Activated CD8-positive, alpha-beta T cell treated with anti-CD3 and anti-CD28 coated beads for 36 hours (primary cell): Measurements from ENCODE around the gene SMIM14. TPM values are rescaled to one million over a fixed set of nuclear protein-coding genes. Genes with fewer than 3 reads are reported as not detected.

Source experiments
- ATAC-seq: fragments of 200-7000 bp; cut with Tn5 transposase; one replicate; pipeline ENCODE4 v1.10.0; 2021; ENCODE audit warnings: mild to moderate bottlenecking, moderate library complexity
- CTCF ChIA-PET: fragments of 350-600 bp; sonication (Branson Sonifier 250); formaldehyde crosslinking; loops from one replicate; lab custom pipeline; 2021; ENCODE audit warnings: antibody characterized with exemption; lab: Charles Lee
- POLR2A ChIA-PET: fragments of 350-600 bp; sonication (Branson Sonifier 250); formaldehyde crosslinking; loops from one replicate; lab custom pipeline; 2021; ENCODE audit warnings: antibody characterized with exemption; lab: Charles Lee
- DNase-seq: peaks from one replicate; pipeline ENCODE4 v3.0.0-alpha.2; 2020
- H3K27ac Mint-ChIP-seq: one replicate; pipeline ENCODE4 v1.8.0; 2021; ENCODE audit warnings: mild to moderate bottlenecking, mixed read lengths
- H3K27me3 Mint-ChIP-seq: one replicate; pipeline ENCODE4 v1.8.0; 2021; ENCODE audit warnings: mixed read lengths
- H3K36me3 Mint-ChIP-seq: one replicate; pipeline ENCODE4 v1.8.0; 2021; ENCODE audit warnings: low read depth, mixed read lengths
- H3K4me1 Mint-ChIP-seq: one replicate; pipeline ENCODE4 v1.8.0; 2021; ENCODE audit warnings: low read depth, mixed read lengths
- H3K4me3 Mint-ChIP-seq: one replicate; pipeline ENCODE4 v1.8.0; 2021; ENCODE audit warnings: mild to moderate bottlenecking, moderate library complexity, mixed read lengths
- H3K9me3 Mint-ChIP-seq: one replicate; pipeline ENCODE4 v1.8.0; 2021; ENCODE audit warnings: mixed read lengths
- CTCF ChIP-seq: fragments of 200-600 bp; IDR thresholded peaks from one replicate; pipeline ENCODE4 v1.8.0; 2022; ENCODE audit warnings: antibody characterized with exemption, mild to moderate bottlenecking
- intact Hi-C: fragments of 100-400 bp; cut with micrococcal nuclease; formaldehyde crosslinking; loops from one replicate; pipeline ENCODE4 v1.10.0; 2022
- total RNA-seq, 2 experiments: library from RNA; stranded (reverse); gene quantifications; one replicate each; pipeline ENCODE4 v1.2.3, GENCODE V29; 2021

The SMIM14 gene
- total RNA-seq, 2 experiments from 2014 or later = 0.87 to 2.0 TPM

GRCh38 chr4:39563346-39563847 lies 75.3 kb downstream of the SMIM14 start:
- Mint-ChIP-seq H3K4me3 (no peak overlapping the region), H3K4me1 (peaks cover 2% of the 10 kb centered on the region), H3K9me3 (peaks cover 2% of the 10 kb centered on the region), H3K27ac (no peak overlapping the region), H3K36me3 (peaks cover 8% of the 10 kb centered on the region), H3K27me3 (no peaks in the 10 kb centered on the region)
- intact Hi-C loops = no loop called here
- TF ChIP-seq CTCF = no peak
- ChIA-PET CTCF (interaction anchor here (1.1 kb wide), 1 partner anchor 94 kb away, joined by 3 read pairs; no protein-coding TSS in a partner anchor), POLR2A (no interaction called here)
- ATAC-seq = no peak
- no peak for DNase-seq

GRCh38 chr4:39562792-39563191 lies 75.9 kb downstream of the SMIM14 start:
- no peak for DNase-seq
- ChIA-PET CTCF (interaction anchor here (1.1 kb wide), 1 partner anchor 94 kb away, joined by 3 read pairs; no protein-coding TSS in a partner anchor), POLR2A (no interaction called here)
- no peak for ATAC-seq
- intact Hi-C loops = no loop called here
- TF ChIP-seq CTCF = no peak
- Mint-ChIP-seq H3K36me3 (peaks cover 8% of the 10 kb centered on the region), H3K4me1 (no peaks in the 10 kb centered on the region), H3K27ac (no peak overlapping the region), H3K9me3 (peaks cover 2% of the 10 kb centered on the region), H3K4me3 (no peak overlapping the region), H3K27me3 (no peaks in the 10 kb centered on the region)

- no peak for TF ChIP-seq CTCF
- intact Hi-C loops = no loop called here
Observed at GRCh38 chr4:39559626-39560025, 79.0 kb downstream of the SMIM14 start.

GRCh38 chr4:39555472-39555871 lies 83.2 kb downstream of the SMIM14 start:
- Mint-ChIP-seq H3K4me3 (no peak overlapping the region), H3K27ac (no peak overlapping the region), H3K27me3 (no peaks in the 10 kb centered on the region), H3K9me3 (no peaks in the 10 kb centered on the region), H3K4me1 (no peaks in the 10 kb centered on the region), H3K36me3 (no peaks in the 10 kb centered on the region)
- intact Hi-C loops = no loop called here
- no peak for ATAC-seq
- no peak for DNase-seq
- TF ChIP-seq CTCF = no peak
- CTCF ChIA-PET = no interaction called here
- POLR2A ChIA-PET = no interaction called here

More at GRCh38 chr4:39559626-39560025, 79.0 kb downstream of the SMIM14 start:
- POLR2A ChIA-PET = no interaction called here
- no peak overlapping the region for H3K27ac Mint-ChIP-seq
- no peaks in the 10 kb centered on the region for H3K4me1 Mint-ChIP-seq
- no peaks in the 10 kb centered on the region for H3K27me3 Mint-ChIP-seq
- H3K4me3 Mint-ChIP-seq = no peak overlapping the region
- ATAC-seq (no peak), DNase-seq (no peak)
- CTCF ChIA-PET = interaction anchor here (0.8 to 1.3 kb wide), 2 partner anchors 18 to 61 kb away, joined by 3 read pairs; no protein-coding TSS in a partner anchor
- no peaks in the 10 kb centered on the region for H3K9me3 Mint-ChIP-seq
- H3K36me3 Mint-ChIP-seq = peaks cover under 1% of the 10 kb centered on the region

DNA sequence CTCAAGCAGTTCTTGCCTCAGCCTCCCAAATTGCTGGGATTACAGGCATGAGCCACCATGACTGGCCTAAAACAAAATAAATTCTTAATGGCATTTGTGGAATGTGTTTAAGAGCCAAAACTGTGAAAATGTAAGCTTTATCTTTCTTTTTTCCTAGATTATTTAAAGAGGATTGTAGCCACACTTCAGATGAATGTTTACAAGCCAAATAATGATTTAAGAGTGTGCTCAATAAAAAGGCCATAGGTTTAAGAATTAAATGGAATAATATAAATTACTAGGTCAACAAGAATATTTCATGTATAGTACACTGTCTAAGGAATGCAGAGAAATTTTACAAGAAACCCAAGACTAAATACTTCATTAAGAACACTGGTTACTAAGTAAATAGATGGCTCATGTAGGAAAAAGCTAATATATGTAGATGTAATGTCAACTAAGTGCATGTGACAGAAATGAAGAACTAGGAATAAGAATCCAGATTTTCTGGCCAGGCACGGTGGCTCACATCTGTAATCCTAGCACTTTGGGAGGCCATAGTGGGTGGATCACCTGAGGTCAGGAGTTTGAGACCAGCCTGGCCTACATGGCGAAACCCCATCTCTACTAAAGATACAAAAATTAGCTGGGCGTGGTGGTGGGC lies 90.1 kb downstream of the SMIM14 start:
- no peak for DNase-seq
- Mint-ChIP-seq H3K4me3 (no peak overlapping the region), H3K9me3 (no peaks in the 10 kb centered on the region), H3K27me3 (no peaks in the 10 kb centered on the region), H3K27ac (no peak overlapping the region), H3K4me1 (no peaks in the 10 kb centered on the region), H3K36me3 (no peaks in the 10 kb centered on the region)
- ChIA-PET POLR2A (interaction anchor here (0.6 kb wide), 1 partner anchor 20 kb away, joined by 3 read pairs; no protein-coding TSS in a partner anchor), CTCF (interaction anchor here (0.6 kb wide), 1 partner anchor 384 kb away, joined by 3 read pairs; no protein-coding TSS in a partner anchor)
- intact Hi-C loops = no loop called here
- no peak for ATAC-seq
- no peak for TF ChIP-seq CTCF
